Natural killer cell (primary cell): ENCODE results near the gene CYP27A1. TPM values are rescaled to one million over a fixed set of nuclear protein-coding genes. Genes with fewer than 3 reads are reported as not detected.

Experiments used
- ATAC-seq, 3 donors: fragments of 150-1000 bp in 2 of 3; fragments of 200-7000 bp in 1 of 3; cut with Tn5 transposase; 1 replicate in 1 of 3; 2 replicates in 2 of 3; pipeline ENCODE4 v1.10.0; 2021; ENCODE audit warnings: mild to moderate bottlenecking in 2 of 3, moderate library complexity in 2 of 3
- DNase-seq, 2 donors: peaks; one replicate each; pipeline versions ENCODE4 v3.0.0 to v3.0.0-alpha.2; 2013 to 2021; ENCODE audit warnings: mixed read lengths in 1 of 2
- H3K27ac ChIP-seq: one replicate; pipeline ENCODE4 v1.5.1; 2013; ENCODE audit warnings: mild to moderate bottlenecking, low read length
- H3K27me3 ChIP-seq: one replicate; pipeline ENCODE4 v1.6.1; 2013; ENCODE audit warnings: low read length; ENCODE audit not compliant: control insufficient read depth, insufficient read depth
- H3K36me3 ChIP-seq: one replicate; pipeline ENCODE4 v1.6.1; 2013; ENCODE audit warnings: low read length; ENCODE audit not compliant: control insufficient read depth, insufficient read depth
- H3K4me1 ChIP-seq: one replicate; pipeline ENCODE4 v1.6.1; 2013; ENCODE audit warnings: low read length; ENCODE audit not compliant: control insufficient read depth, insufficient read depth
- H3K4me3 ChIP-seq: one replicate; pipeline ENCODE4 v1.5.1; 2013; ENCODE audit warnings: low read length
- H3K9me3 ChIP-seq: one replicate; pipeline ENCODE4 v1.6.1; 2013; ENCODE audit warnings: low read length; ENCODE audit not compliant: control insufficient read depth, insufficient read depth
- H3K27ac Mint-ChIP-seq, 2 donors: one replicate each; pipeline ENCODE4 v1.8.0; 2022; ENCODE audit warnings: mild to moderate bottlenecking in 2 of 2, mixed read lengths in 2 of 2, moderate library complexity in 1 of 2
- H3K27me3 Mint-ChIP-seq, 2 donors: one replicate each; pipeline ENCODE4 v1.8.0; 2022; ENCODE audit warnings: low read depth in 2 of 2, mixed read lengths in 2 of 2
- H3K36me3 Mint-ChIP-seq: one replicate; pipeline ENCODE4 v1.8.0; 2022; ENCODE audit warnings: mixed read lengths
- H3K4me1 Mint-ChIP-seq, 2 donors: one replicate each; pipeline ENCODE4 v1.8.0; 2022; ENCODE audit warnings: mixed read lengths in 2 of 2
- H3K4me3 Mint-ChIP-seq: one replicate; pipeline ENCODE4 v1.8.0; 2022; ENCODE audit warnings: mild to moderate bottlenecking, moderate library complexity, mixed read lengths
- H3K9me3 Mint-ChIP-seq, 2 donors: one replicate each; pipeline ENCODE4 v1.8.0; 2022; ENCODE audit warnings: mixed read lengths in 2 of 2
- WGBS: methylation state at CpG from one replicate; pipeline ENCODE4 v1.1.7; 2013; ENCODE audit warnings: missing lambda C conversion rate; ENCODE audit not compliant: insufficient coverage; 5-methylcytosine and 5-hydroxymethylcytosine counted together
- intact Hi-C: fragments of 100-400 bp; cut with micrococcal nuclease; formaldehyde crosslinking; loops from one replicate; pipeline ENCODE4 v1.14.2; 2022
- total RNA-seq, 4 donors: library from RNA; stranded (reverse); fragments of 120-200 nt in 1 of 4; gene quantifications; one replicate each; pipeline versions ENCODE4 v1.2.3 to v1.2.4, GENCODE V29; 2013 to 2022
- TF ChIP-seq, protein P1 (sequence below): fragments of 200-600 bp; IDR thresholded peaks from one replicate; pipeline ENCODE4 v1.8.0; 2022; ENCODE audit warnings: antibody characterized with exemption

The CYP27A1 gene
- total RNA-seq, 3 donors from 2014 or later (not counting 1 experiment from before 2014, with no cell fraction given): 0.61 to 1.6 TPM; not detected in 1

GRCh38 chr2:218809515-218809914, 27.6 kb downstream of the CYP27A1 start:
- H3K4me1 Mint-ChIP-seq: no peaks in the 10 kb centered on the region
- H3K27ac Mint-ChIP-seq: no peak overlapping the region
- no peak overlapping the region for H3K4me3 ChIP-seq
- no peaks in the 10 kb centered on the region for H3K4me1 ChIP-seq
- H3K27ac ChIP-seq: no peak overlapping the region
- 89% methylated on average over 12 of the region's 12 CpGs for WGBS
- ATAC-seq (no peak), DNase-seq (no peak)
- peaks cover 8% of the 10 kb centered on the region for H3K27me3 ChIP-seq
- no peak overlapping the region for H3K4me3 Mint-ChIP-seq
- intact Hi-C loops: no loop called here
- H3K9me3 Mint-ChIP-seq: peaks cover 2 to 5% of the 10 kb centered on the region in 2 donors
- H3K36me3 Mint-ChIP-seq: no peaks in the 10 kb centered on the region
- peaks cover 4% of the 10 kb centered on the region for H3K9me3 ChIP-seq
- TF ChIP-seq, protein P1, sequence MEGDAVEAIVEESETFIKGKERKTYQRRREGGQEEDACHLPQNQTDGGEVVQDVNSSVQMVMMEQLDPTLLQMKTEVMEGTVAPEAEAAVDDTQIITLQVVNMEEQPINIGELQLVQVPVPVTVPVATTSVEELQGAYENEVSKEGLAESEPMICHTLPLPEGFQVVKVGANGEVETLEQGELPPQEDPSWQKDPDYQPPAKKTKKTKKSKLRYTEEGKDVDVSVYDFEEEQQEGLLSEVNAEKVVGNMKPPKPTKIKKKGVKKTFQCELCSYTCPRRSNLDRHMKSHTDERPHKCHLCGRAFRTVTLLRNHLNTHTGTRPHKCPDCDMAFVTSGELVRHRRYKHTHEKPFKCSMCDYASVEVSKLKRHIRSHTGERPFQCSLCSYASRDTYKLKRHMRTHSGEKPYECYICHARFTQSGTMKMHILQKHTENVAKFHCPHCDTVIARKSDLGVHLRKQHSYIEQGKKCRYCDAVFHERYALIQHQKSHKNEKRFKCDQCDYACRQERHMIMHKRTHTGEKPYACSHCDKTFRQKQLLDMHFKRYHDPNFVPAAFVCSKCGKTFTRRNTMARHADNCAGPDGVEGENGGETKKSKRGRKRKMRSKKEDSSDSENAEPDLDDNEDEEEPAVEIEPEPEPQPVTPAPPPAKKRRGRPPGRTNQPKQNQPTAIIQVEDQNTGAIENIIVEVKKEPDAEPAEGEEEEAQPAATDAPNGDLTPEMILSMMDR: no peak
- no peaks in the 10 kb centered on the region for H3K36me3 ChIP-seq
- H3K27me3 Mint-ChIP-seq: peaks cover 19 to 44% of the 10 kb centered on the region in 2 donors

DNA sequence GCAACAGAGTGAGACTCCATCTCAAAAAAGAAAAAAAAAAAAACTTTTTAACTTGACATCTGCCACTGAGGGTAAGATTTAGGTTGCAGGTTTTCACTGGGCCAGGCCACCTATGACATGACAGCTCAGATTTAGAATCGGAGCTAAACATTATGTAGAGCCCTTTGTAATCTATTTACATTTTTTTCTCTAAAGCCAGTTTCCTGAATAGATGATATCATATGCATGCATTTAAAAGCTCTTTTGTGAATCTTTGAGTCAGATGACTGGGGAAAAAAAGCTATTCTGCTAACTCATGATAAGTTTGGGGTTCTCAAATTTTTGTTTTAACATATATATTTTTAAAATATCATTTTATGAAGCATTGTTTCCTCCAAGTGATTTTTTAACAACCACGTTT, 28.3 kb downstream of the CYP27A1 start:
- TF ChIP-seq, protein P1: no peak
- peaks cover 0 to under 1% of the 10 kb centered on the region in 2 donors for H3K9me3 Mint-ChIP-seq
- H3K27ac Mint-ChIP-seq: no peak overlapping the region
- Histone ChIP-seq H3K27me3 (peaks cover 1% of the 10 kb centered on the region), H3K27ac (no peak overlapping the region), H3K4me3 (no peak overlapping the region), H3K36me3 (no peaks in the 10 kb centered on the region), H3K9me3 (no peaks in the 10 kb centered on the region), H3K4me1 (no peaks in the 10 kb centered on the region)
- no peaks in the 10 kb centered on the region for H3K4me1 Mint-ChIP-seq
- H3K4me3 Mint-ChIP-seq: no peak overlapping the region
- intact Hi-C loops: no loop called here
- DNase-seq: no peak
- no peaks in the 10 kb centered on the region for H3K36me3 Mint-ChIP-seq
- WGBS: 0% methylated on average over 1 of the region's 2 CpGs
- peaks cover 14 to 39% of the 10 kb centered on the region in 2 donors for H3K27me3 Mint-ChIP-seq
- ATAC-seq: no peak

GRCh38 chr2:218811382-218811781, 29.4 kb downstream of the CYP27A1 start:
- H3K36me3 ChIP-seq: no peaks in the 10 kb centered on the region
- H3K27me3 ChIP-seq: no peaks in the 10 kb centered on the region
- no peaks in the 10 kb centered on the region for H3K36me3 Mint-ChIP-seq
- intact Hi-C loops: no loop called here
- no peak overlapping the region for H3K4me3 ChIP-seq
- H3K4me3 Mint-ChIP-seq: no peak overlapping the region
- H3K27ac Mint-ChIP-seq: no peak overlapping the region
- H3K4me1 ChIP-seq: no peaks in the 10 kb centered on the region
- peaks cover 11 to 29% of the 10 kb centered on the region in 2 donors for H3K27me3 Mint-ChIP-seq
- H3K9me3 Mint-ChIP-seq: no peaks in the 10 kb centered on the region
- no peaks in the 10 kb centered on the region for H3K9me3 ChIP-seq
- no peak for ATAC-seq
- TF ChIP-seq, protein P1: no peak
- H3K27ac ChIP-seq: no peak overlapping the region
- no peak for DNase-seq
- no peaks in the 10 kb centered on the region for H3K4me1 Mint-ChIP-seq
- WGBS: 67% methylated on average over 4 of the region's 4 CpGs

- no peaks in the 10 kb centered on the region for H3K27me3 ChIP-seq
- DNase-seq: no peak
- intact Hi-C loops: no loop called here
- H3K9me3 ChIP-seq: no peaks in the 10 kb centered on the region
- H3K4me3 ChIP-seq: no peak overlapping the region
- no peaks in the 10 kb centered on the region for H3K4me1 ChIP-seq
- H3K27ac ChIP-seq: no peak overlapping the region
- Mint-ChIP-seq H3K27me3 (peaks cover 15 to 31% of the 10 kb centered on the region in 2 donors), H3K27ac (no peak overlapping the region), H3K9me3 (no peaks in the 10 kb centered on the region), H3K4me3 (no peak overlapping the region), H3K36me3 (no peaks in the 10 kb centered on the region), H3K4me1 (no peaks in the 10 kb centered on the region)
- TF ChIP-seq, protein P1: no peak
- no peak for ATAC-seq
- no peaks in the 10 kb centered on the region for H3K36me3 ChIP-seq
- WGBS: 90% methylated on average over 21 of the region's 21 CpGs
Observed at GRCh38 chr2:218812096-218812815, 30.3 kb downstream of the CYP27A1 start.
